ENCODE results near the gene TUFM.
"Not testable (repeated sequence)": the region's sequence is repeated elsewhere in the genome, so short reads cannot be mapped to it uniquely, and the experiment has no call there.

Gene TUFM

DNA sequence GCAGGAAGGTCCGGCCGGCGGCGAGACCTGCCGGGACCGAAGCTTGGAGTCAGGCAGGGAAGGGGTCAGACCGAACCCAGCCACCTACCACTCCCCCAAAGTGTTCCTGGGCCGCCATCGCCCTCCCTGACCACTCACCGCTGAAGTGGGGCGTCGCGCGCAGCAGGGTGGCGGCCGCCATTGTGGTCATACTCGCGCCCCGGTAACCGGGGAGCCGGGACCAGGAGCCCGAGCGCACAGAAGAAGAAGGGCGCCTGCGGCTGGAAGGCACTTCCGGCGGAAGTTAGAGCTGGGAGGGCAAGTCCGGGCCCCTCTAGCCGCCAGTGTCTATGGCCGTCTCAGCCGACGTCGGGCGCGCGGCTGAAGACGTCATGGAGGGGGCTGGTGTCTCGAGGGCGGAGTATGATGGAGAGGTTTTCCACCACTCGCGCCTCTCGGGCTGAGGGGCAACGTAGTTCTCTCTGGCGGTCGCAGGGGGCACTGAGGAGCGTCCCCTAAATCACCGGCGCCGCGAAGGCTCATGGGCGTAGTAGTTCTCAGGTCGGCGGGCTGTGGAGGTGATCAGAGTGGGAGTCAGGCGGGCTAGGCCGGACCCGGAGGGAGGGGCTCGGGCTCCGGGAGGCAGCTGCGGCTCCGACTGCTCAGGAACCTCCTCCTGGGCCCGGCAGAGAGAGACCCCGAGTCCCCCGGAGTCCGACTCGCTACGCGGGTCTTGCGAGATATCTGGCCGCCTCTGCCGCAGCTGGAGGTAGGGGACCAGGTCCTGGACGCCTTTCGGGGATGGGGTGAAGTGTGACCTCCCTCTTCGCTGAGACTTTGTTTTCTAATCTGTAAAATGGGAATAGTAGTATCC is at the start of gene TUFM:
Gene TUFM, minus strand, starts transcription at position 269 of the 853 bp plus-strand sequence. Its CDS starts 79 bp downstream, at position 190.
- DNase-seq (ENCODE audit: low spot score), result peak; percentile 97
- in situ Hi-C loops (cut with MboI; ENCODE audit: low pct_unique_long_range_greater_than_20kb, low sequenced_read_pairs, unreplicated experiment), result no loop called here

DNA sequence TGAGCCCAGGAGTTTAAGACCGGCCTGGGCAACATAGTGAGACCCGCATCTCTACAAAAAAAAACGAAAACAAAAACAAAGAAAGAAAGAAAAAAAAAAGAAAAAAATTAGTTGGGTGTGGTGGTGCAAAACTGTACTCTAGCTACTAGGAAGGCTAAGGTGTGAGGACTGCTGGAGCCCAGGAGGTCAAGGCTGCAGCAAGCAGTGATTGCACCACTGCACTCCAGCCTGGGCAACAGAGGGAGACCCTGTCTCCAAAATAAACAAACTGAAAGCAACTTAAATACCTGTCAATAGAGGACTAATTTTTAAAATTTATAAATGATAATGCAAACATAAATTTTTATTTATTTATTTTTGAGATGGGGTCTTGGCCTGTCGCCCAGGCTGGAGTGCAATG is 49.5 kb upstream of the TUFM start:
- TF ChIP-seq CTCF (IDR thresholded peaks at IDR 0.05; ENCODE audit: extremely low read depth, insufficient read depth, missing control alignments), result no peak
- DNase-seq (ENCODE audit: low spot score), result no peak
- in situ Hi-C loops (cut with MboI; ENCODE audit: low pct_unique_long_range_greater_than_20kb, low sequenced_read_pairs, unreplicated experiment), result no loop called here

More for the DNA sequence above, at the start of gene TUFM:
- TF ChIP-seq CTCF (IDR thresholded peaks at IDR 0.05; ENCODE audit: extremely low read depth, insufficient read depth, missing control alignments), result peak; percentile 74

GRCh38 chr16:28893291-28893690 is 47.1 kb upstream of the TUFM start:
- in situ Hi-C loops (cut with MboI; ENCODE audit: low pct_unique_long_range_greater_than_20kb, low sequenced_read_pairs, unreplicated experiment), result no loop called here
- no peak for TF ChIP-seq CTCF (IDR thresholded peaks at IDR 0.05; ENCODE audit: extremely low read depth, insufficient read depth, missing control alignments)
- no peak for DNase-seq (ENCODE audit: low spot score)

DNA sequence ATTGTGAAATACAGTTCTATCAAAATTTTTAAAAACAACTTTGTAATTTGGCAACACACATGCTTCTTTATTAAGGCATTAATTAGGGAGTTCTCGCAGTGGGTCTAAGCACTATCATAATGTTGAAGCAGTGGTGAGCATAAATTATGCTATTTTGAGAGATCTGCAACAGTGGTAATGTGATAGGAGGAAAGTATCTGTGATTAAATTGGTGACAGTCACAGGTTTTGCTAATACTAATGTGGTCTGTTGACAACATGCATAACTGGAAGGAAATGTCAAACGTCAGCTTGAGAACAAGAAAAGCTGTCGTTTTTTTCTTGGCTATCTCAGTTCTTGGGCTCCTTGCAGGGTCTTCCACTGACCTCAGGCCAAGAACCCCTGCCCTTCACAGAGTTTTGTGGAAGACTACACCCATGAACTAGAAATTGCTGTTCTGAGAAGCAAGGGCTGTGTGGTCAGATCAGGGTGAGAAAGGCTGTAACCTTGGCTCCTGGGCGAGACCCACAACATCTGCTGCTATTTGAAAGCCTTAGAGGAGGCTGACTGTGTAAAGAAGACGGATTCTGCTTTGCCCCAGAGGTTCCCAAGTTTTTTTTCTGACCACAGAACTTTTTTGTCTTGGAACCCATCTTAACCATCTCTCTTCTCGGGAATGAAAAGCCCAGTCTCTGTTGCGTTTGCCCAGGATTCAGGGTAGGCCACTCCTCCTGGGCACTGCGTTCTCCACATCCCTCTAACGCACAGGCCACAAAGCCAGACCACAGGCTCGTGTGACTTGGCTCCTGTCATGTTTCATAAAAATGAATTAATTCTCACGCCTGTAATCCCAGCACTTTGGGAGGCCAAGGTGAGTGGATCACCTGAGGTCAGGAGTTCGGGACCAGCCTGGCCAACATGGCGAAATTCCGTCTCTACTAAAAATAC is 46.1 kb upstream of the TUFM start:
- DNase-seq (ENCODE audit: low spot score), result no peak
- TF ChIP-seq CTCF (IDR thresholded peaks at IDR 0.05; ENCODE audit: extremely low read depth, insufficient read depth, missing control alignments), result no peak
- in situ Hi-C loops (cut with MboI; ENCODE audit: low pct_unique_long_range_greater_than_20kb, low sequenced_read_pairs, unreplicated experiment), result no loop called here

- DNase-seq (ENCODE audit: low spot score); in situ Hi-C loops (cut with MboI; ENCODE audit: low pct_unique_long_range_greater_than_20kb, low sequenced_read_pairs, unreplicated experiment): not testable (repeated sequence)
Observed at GRCh38 chr16:28890355-28890754, 44.2 kb upstream of the TUFM start.

GRCh38 chr16:28886945-28887344 is 40.8 kb upstream of the TUFM start:
- no peak for DNase-seq (ENCODE audit: low spot score)
- in situ Hi-C loops (cut with MboI; ENCODE audit: low pct_unique_long_range_greater_than_20kb, low sequenced_read_pairs, unreplicated experiment), result no loop called here

More at GRCh38 chr16:28886945-28887344, 40.8 kb upstream of the TUFM start:
- no peak for TF ChIP-seq CTCF (IDR thresholded peaks at IDR 0.05; ENCODE audit: extremely low read depth, insufficient read depth, missing control alignments)
